GM19193 (cell line): Measurements from ENCODE around the gene SMARCA4.

Source experiments
- POLR2A ChIP-seq: IDR thresholded peaks from 4 replicates; pipeline ENCODE4 v1.6.1; 2011; ENCODE audit not compliant: insufficient read depth, insufficient read length; ENCODE audit errors: extremely low read depth

SMARCA4 gene

DNA sequence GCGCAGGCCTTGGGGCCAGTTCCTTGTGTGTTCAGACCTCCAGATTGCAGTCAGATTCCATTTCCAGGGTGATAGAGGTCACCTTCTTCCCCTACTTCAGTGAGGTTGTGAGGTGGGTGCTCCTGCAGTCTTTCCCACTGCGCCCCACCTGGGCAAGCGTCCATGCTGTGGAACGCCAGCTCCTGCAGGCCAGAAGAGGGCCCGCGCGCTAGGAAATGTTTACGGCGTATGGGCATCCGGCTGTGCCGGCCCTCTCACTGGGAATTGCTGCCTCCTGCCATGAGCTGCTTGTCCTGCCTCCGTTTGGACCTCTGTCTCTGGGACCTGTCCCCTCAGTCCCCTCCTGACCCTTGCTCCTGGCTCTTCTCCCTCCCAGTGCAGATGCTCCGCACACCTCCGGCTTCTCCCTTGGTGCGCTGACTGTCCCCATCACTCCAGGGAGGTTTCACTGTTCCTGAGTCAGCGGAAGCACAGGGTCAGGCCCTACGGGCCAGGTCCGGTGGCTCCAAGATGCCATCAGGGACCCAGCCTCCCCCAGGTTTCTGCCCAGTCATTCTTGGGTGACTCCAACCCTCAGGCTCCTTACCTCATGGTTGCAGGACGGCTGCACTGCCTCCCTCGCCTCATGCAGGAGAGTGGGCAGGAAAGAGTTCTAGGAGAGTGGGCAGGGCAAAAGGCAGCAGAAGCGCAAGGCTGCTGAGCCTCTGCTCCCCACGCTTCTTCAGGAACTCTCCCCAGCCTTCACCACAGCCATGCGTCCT lies 56.6 kb downstream of the SMARCA4 start:
- TF ChIP-seq POLR2A, result no peak

DNA sequence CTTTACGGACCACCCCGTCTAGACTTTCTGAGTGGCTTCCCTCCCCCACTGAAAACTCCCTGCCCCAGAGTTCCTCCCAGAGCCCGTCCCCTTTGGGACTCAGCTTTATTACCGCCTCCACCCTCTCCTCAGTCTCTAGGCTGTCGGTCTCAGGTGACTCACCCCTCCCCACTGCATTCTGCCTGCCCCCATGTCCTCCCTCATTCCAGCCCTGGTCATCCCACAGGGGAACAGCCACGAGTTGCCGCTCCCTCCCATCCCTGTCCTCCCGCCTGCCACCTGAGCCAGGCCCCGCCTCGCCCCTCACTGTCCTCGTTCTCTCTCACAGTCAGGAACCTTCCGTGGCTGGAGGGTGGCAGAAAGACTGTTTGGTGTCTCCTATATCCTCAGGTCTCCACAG lies 57.3 kb downstream of the SMARCA4 start:
- no peak for TF ChIP-seq POLR2A

DNA sequence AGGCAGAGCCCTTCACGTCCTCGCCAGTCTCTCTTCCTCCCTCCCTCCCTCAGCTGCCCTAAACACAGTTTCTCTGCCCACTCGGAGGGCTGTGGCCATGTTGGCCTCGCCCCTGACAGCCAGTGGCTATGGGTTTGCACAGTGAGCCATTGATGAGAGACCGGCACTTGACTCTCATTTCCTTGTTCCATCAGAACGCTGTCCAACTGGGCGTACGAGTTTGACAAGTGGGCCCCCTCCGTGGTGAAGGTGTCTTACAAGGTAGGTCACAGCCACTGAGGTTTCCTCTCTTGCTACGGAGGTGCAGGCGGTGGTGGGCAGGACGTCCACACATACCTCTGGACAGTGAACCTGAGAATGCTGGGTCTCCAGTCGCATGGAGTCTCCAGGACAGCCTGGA lies 57.9 kb downstream of the SMARCA4 start:
- no peak for TF ChIP-seq POLR2A

DNA sequence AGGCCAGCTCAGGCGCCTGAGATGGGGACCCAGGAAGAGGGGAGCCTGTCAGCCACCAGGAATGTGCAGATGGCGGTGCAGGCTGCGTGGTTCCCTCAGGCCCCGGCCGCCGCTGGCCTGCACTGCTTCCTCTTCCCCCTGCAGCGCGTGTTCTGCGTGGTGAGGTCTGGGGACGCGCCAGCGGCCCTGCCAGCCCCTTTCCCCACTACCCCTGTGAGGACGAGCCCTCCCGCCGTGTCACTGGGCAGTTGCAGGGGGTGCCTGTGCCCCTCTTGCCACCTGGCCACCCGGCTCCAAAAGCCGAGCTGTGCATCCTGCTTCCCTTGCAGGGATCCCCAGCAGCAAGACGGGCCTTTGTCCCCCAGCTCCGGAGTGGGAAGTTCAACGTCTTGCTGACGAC lies 58.4 kb downstream of the SMARCA4 start:
- TF ChIP-seq POLR2A, result no peak

DNA sequence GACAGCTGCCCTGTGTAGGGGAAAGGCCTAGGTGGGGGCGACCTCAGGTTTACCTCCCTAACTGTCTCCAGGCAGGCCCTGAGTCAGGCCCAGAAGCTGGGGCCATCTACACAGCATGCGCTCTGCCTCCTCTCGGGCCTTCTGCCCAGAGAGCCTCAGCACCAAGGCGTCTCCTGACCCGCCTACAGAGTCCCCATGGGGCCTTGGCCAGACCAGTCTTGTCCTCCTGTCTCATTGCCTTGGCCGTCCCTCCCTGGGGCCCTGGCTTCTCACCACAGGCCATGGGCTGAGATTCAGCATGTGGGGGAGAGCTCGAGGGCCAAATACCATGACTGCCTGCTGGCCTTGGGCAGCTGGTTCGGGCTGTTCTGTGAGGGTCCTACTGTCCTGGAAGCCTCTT lies 59.0 kb downstream of the SMARCA4 start:
- TF ChIP-seq POLR2A, result no peak

DNA sequence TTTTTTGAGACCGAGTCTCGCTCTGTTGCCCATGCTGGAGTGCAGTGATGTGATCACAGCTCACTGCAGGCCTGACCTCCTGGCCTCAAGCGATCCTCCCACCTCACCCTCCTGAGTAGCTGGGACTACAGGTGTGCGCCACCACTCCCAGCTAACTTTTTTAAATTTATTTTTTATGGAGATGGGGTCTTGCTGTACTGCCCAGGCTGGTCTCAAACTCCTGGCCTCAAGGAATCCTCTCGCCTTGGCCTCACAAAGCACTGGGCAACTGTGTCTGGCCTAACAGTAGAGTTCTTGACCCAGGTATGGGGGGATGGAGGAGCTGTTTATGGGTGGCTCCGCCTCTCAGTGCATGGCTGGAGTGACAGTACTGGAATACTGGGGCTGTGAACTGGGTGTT lies 59.6 kb downstream of the SMARCA4 start:
- no peak for TF ChIP-seq POLR2A

DNA sequence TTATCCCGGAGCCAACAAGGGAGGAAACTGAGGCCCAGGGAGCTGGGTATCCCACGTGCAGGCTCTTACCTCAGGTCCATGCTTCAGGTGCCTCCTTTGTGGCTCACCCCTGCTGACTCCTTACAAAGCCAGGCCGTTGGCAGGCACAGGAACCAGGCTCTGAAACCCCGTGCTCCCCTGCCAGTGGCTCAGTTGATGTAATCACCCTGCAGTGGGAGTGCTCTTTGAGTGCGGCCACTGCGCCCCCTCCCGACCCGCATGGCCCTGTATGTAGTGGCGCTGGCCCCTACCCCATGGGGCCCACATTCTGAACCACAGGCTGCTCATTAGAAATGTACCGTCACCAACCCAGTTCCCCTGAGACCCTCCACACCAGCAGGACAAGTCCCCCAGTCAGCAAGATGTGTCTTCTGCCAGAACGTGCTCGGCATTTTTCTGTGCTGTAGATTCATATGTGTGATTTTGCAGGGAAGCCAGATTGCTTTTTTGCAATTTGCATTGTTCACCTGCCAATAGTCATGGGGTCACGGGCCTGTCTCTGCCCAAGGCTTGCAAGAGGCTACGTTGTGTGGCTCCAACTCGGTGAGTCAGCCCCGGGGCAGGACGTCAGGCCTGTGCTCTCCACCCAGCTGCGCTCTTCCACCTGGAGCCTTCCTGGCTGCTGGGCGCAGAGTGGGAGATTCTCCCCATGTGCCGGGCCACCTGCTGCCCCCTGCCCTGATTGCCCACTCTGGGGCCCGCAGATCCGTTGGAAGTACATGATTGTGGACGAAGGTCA lies 60.3 kb downstream of the SMARCA4 start:
- no peak for TF ChIP-seq POLR2A

DNA sequence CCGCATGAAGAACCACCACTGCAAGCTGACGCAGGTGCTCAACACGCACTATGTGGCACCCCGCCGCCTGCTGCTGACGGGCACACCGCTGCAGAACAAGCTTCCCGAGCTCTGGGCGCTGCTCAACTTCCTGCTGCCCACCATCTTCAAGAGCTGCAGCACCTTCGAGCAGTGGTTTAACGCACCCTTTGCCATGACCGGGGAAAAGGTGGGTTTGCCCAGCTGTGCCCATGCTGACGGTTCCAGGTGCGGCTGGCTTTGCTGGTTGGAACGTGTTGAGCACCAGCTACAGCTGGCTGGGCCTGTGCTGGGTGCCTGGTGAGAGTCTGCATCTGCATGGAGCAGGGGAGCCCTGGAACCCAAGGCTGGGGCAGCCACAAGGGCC lies 60.9 kb downstream of the SMARCA4 start:
- TF ChIP-seq POLR2A, result no peak

DNA sequence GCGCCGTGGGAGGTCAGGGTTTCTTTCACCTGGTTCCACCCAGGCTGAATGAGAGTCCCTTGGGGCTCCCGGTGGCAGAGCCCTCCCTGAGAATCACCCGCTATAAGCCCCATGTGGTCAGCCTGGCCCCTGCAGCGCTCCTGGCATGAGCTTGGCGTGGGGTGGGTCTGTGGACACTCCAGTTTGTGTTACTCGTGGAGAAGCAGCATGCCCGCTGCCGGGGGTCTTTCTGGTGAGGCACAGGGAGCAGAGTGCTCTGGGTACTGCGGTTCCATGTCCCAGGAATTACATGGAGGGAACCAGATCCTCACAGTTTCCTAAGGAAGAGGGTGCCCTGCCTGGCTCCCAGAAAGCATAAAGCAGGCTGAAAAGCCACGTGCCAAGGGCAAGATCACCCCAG lies 62.2 kb downstream of the SMARCA4 start:
- TF ChIP-seq POLR2A, result no peak

DNA sequence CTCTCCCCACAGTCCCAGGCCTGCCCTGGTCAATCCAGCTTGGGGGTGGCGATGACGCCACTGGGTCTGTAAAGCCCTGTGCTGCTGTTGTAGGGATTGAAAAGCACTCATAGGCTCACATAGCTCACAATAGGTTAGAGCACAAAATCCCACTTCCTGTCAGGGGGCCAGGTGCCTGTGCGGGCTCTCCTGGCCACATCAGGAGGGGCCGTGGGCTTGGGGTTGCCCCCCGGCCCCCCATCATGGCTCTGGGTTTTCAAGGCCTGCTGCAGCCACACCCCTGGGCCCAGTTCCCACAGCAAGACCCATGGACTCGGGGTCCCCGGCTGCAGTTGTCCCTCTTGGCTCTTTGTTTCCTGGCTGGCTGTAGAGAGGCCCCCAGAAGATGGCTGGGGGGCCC lies 62.9 kb downstream of the SMARCA4 start:
- TF ChIP-seq POLR2A, result no peak

DNA sequence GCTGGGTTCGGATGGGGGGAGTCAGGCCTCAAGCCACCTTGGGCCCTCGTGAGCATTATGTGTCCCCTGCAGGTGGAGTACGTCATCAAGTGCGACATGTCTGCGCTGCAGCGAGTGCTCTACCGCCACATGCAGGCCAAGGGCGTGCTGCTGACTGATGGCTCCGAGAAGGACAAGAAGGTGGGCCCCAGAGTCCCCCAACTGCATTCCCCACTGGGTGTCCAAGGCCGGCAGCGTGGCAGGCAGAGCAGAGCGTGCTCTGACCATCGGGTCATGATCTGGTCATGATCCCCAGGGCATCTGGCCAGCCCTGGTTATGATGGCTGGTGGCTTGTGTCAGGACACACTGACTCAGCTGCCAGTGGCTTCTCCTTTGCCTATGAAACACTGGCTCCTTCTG lies 63.4 kb downstream of the SMARCA4 start:
- TF ChIP-seq POLR2A, result no peak

DNA sequence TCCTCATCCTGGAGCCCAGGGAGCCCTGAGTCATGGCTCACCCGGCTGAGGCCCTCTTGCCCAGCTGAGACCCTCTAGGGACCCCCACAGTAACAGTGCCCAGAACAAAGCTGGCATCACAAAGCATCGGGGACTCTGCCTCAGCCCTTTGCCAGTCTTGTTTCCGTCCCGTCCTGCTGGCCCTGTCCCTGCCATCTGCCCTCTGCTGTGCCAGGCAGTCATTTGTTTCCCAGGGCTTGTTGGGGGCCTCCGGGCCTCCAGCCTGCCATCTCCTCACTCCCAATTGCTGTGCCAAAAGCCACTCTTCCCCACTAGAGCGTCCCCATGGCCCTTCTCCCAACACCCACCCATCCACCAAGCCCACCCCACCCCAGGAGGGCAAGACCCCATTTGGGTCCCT lies 64.2 kb downstream of the SMARCA4 start:
- TF ChIP-seq POLR2A, result no peak

DNA sequence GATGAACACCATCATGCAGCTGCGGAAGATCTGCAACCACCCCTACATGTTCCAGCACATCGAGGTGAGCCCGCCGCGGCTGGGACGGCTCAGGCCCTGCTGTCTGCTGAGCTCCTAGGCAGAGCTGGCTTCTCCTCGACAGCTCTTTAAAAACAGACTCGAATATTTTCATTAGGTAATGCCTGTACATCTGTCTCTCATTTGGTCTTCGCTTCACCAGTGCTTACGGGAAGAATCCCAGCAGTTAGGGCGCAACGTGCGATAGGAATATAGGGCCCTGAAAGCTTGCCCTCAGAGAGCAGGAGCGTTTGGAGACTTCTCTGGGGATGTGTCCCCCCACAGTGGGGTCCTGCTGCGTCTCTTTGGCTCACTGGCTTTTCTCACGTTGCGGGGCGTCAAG lies 64.6 kb downstream of the SMARCA4 start:
- no peak for TF ChIP-seq POLR2A

DNA sequence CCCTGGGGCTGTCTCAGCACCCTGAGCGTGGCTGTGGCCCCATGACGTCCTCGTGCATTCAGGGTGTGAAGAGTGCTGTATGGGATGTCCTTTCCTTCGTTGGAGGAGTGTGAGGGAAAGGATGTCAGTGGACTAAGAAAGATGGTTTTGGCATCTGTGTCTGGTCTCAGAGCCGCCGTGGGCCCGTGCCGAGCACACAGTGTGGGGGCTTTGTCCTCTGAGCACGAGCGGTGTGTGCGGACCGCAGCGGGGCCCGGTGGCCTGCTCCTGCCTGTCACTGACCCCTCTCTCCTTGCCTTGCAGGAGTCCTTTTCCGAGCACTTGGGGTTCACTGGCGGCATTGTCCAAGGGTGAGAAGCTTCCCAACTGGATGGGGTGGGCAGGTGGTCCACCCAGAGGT lies 65.2 kb downstream of the SMARCA4 start:
- TF ChIP-seq POLR2A, result no peak

DNA sequence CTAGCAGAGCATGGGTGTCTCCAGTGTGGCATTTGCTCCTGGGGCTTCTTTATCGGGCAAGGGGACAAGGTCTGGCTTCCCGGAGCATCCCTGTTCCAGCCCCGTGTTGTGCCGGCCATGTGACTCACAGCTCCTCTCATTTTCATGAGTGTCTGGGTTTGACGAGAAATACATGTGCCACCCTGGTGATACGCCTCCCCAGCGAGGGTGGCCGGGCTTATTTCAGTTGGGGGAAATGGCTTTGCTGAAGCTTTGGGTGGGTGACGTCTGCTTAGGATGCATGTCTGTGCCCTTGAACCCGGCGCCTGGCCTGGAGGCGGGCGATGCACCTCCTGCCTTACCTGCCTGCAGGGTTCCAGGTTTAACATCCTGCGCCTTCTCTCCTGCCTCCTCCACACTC lies 66.6 kb downstream of the SMARCA4 start:
- TF ChIP-seq POLR2A, result no peak

DNA sequence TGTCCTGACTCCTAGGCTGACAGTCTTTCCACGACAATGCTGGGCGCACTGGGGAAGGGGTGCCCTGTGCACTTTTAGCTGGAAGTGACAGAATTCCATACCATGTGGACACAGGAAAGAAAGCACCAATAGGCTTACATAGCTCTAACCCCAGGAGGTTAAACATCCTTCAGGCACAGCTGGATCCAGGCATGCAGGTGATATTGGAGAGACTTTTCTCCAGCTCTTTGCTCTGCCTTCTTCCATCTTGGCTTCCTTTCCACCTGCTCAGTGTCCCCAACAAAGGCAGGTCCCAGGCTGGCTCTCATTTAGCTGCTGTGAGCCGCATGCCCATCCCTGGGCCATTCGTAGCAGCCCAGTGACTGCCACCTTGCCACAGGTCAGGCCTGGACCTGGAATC lies 67.3 kb downstream of the SMARCA4 start:
- TF ChIP-seq POLR2A, result no peak
